Common myeloid progenitor, CD34-positive (primary cell): Measurements from ENCODE around the gene KANK2.

ENCODE experiments used
- CTCF ChIA-PET: fragments of 350-600 bp; sonication (Branson Sonifier 250); formaldehyde crosslinking; loops from one replicate; lab custom pipeline; 2021; ENCODE audit warnings: antibody characterized with exemption; lab: Charles Lee
- POLR2A ChIA-PET: fragments of 350-600 bp; sonication (Branson Sonifier 250); formaldehyde crosslinking; loops from one replicate; lab custom pipeline; 2021; ENCODE audit warnings: antibody characterized with exemption; lab: Charles Lee
- DNase-seq, 3 donors: peaks; one replicate each; pipeline versions ENCODE4 v3.0.0 to v3.0.0-alpha.2; 2013
- H3K27ac ChIP-seq, 2 experiments: 1 replicate in 1 of 2; 2 replicates in 1 of 2; pipeline ENCODE4 v1.7.0; 2013; ENCODE audit warnings: inconsistent platforms in 2 of 2, low read length in 2 of 2, mild to moderate bottlenecking in 2 of 2, low read depth in 1 of 2, moderate library complexity in 1 of 2; ENCODE audit not compliant: severe bottlenecking in 2 of 2, insufficient read depth in 1 of 2, poor library complexity in 1 of 2
- H3K27me3 ChIP-seq, 5 experiments: replicated peaks in 2 of 5; 1 replicate in 3 of 5; 2 replicates in 2 of 5; pipeline versions ENCODE4 v1.6.1 to v1.7.0; 2013; ENCODE audit warnings: low read length in 4 of 5, mild to moderate bottlenecking in 2 of 5, moderate library complexity in 2 of 5, inconsistent platforms in 1 of 5; ENCODE audit not compliant: insufficient read depth in 5 of 5, control insufficient read depth in 4 of 5
- H3K36me3 ChIP-seq, 4 experiments: 1 replicate in 2 of 4; 2 replicates in 2 of 4; pipeline versions ENCODE4 v1.6.1 to v1.7.0; 2013; ENCODE audit warnings: low read length in 3 of 4, control low read depth in 1 of 4, mild to moderate bottlenecking in 1 of 4; ENCODE audit not compliant: control insufficient read depth in 4 of 4, insufficient read depth in 4 of 4
- H3K4me1 ChIP-seq, 4 experiments: 1 replicate in 3 of 4; 2 replicates in 1 of 4; pipeline versions ENCODE4 v1.6.1 to v1.7.1; 2013; ENCODE audit warnings: low read length in 3 of 4, mild to moderate bottlenecking in 3 of 4, control low read depth in 1 of 4, inconsistent platforms in 1 of 4, moderate library complexity in 1 of 4; ENCODE audit not compliant: control insufficient read depth in 4 of 4, insufficient read depth in 4 of 4; ENCODE audit errors: control extremely low read depth in 1 of 4
- H3K4me3 ChIP-seq, 7 experiments: 1 replicate in 4 of 7; 2 replicates in 3 of 7; pipeline versions ENCODE4 v1.5.1 to v1.7.0; 2013; ENCODE audit warnings: mild to moderate bottlenecking in 7 of 7, low read length in 6 of 7, moderate library complexity in 6 of 7, inconsistent platforms in 2 of 7, low read depth in 2 of 7, control low read depth in 1 of 7; ENCODE audit not compliant: insufficient read depth in 4 of 7, control insufficient read depth in 1 of 7; ENCODE audit errors: extremely low read depth in 1 of 7
- H3K9me3 ChIP-seq, 5 experiments: 1 replicate in 4 of 5; 2 replicates in 1 of 5; pipeline versions ENCODE4 v1.6.1 to v1.7.1; 2013; ENCODE audit warnings: low read length in 4 of 5, mild to moderate bottlenecking in 2 of 5, inconsistent platforms in 1 of 5, low read depth in 1 of 5, moderate library complexity in 1 of 5; ENCODE audit not compliant: control insufficient read depth in 4 of 5, insufficient read depth in 2 of 5; ENCODE audit errors: control extremely low read depth in 1 of 5
- WGBS: methylation state at CpG from one replicate; pipeline ENCODE4 v1.1.5; 2013; ENCODE audit not compliant: insufficient coverage; 5-methylcytosine and 5-hydroxymethylcytosine counted together

Gene KANK2

GRCh38 chr19:11234486-11235075 is 37.2 kb upstream of the KANK2 start:
- H3K4me1 ChIP-seq = no peaks in the 10 kb centered on the region
- no peak overlapping the region for H3K4me3 ChIP-seq
- 96% methylated on average over 4 of the region's 5 CpGs for WGBS
- peaks cover 0 to 9% (median 4%) of the 10 kb centered on the region in 5 experiments for H3K9me3 ChIP-seq
- peak in 1 of 3 donors; percentile 26 for DNase-seq
- ChIA-PET POLR2A (no interaction called here), CTCF (interaction anchor here (1.2 kb wide), 1 partner anchor 9 kb away, joined by 3 read pairs; no protein-coding TSS in a partner anchor)
- H3K36me3 ChIP-seq = no peaks in the 10 kb centered on the region
- H3K27ac ChIP-seq = no peak overlapping the region
- H3K27me3 ChIP-seq = peaks cover 0 to 3% (median 0%) of the 10 kb centered on the region in 5 experiments

GRCh38 chr19:11233073-11233472 is 35.7 kb upstream of the KANK2 start:
- CTCF ChIA-PET = interaction anchor here (1.4 kb wide), 1 partner anchor 9 kb away, joined by 4 read pairs; no protein-coding TSS in a partner anchor
- Histone ChIP-seq H3K4me1 (no peaks in the 10 kb centered on the region), H3K9me3 (no peaks in the 10 kb centered on the region), H3K27ac (no peak overlapping the region), H3K27me3 (peaks cover 0 to 3% (median 0%) of the 10 kb centered on the region in 5 experiments), H3K36me3 (no peaks in the 10 kb centered on the region), H3K4me3 (no peak overlapping the region)
- POLR2A ChIA-PET = no interaction called here
- 90% methylated on average over 13 of the region's 15 CpGs for WGBS
- no peak for DNase-seq

- no peaks in the 10 kb centered on the region for H3K4me1 ChIP-seq
- ChIA-PET CTCF (interaction anchor here (1.4 kb wide), 1 partner anchor 10 kb away, joined by 4 read pairs; no protein-coding TSS in a partner anchor), POLR2A (no interaction called here)
- DNase-seq = no peak
- no peaks in the 10 kb centered on the region for H3K9me3 ChIP-seq
- H3K36me3 ChIP-seq = no peaks in the 10 kb centered on the region
- peaks cover 0 to 3% (median 0%) of the 10 kb centered on the region in 5 experiments for H3K27me3 ChIP-seq
- WGBS = 100% methylated on average over 2 of the region's 4 CpGs
- H3K4me3 ChIP-seq = no peak overlapping the region
- H3K27ac ChIP-seq = no peak overlapping the region
Observed at GRCh38 chr19:11232555-11232954, 35.2 kb upstream of the KANK2 start.

GRCh38 chr19:11230621-11231386 is 33.5 kb upstream of the KANK2 start:
- no peaks in the 10 kb centered on the region for H3K36me3 ChIP-seq
- ChIA-PET POLR2A (no interaction called here), CTCF (interaction anchor here (0.9 to 1.0 kb wide), 3 partner anchors 9 to 15 kb away, joined by 3 read pairs; partner anchors contain the start of gene ANGPTL8)
- H3K9me3 ChIP-seq = no peaks in the 10 kb centered on the region
- no peak for DNase-seq
- WGBS = 95% methylated on average over 6 of the region's 7 CpGs
- no peak overlapping the region for H3K4me3 ChIP-seq
- H3K4me1 ChIP-seq = peaks cover 0 to 4% (median 0%) of the 10 kb centered on the region in 4 experiments
- H3K27ac ChIP-seq = no peak overlapping the region
- H3K27me3 ChIP-seq = peaks cover 0 to 3% (median 0%) of the 10 kb centered on the region in 5 experiments

- Histone ChIP-seq H3K27ac (no peak overlapping the region), H3K4me3 (no peak overlapping the region), H3K36me3 (no peaks in the 10 kb centered on the region), H3K4me1 (peaks cover 0 to 4% (median 0%) of the 10 kb centered on the region in 4 experiments), H3K9me3 (no peaks in the 10 kb centered on the region), H3K27me3 (peaks cover 0 to 3% (median 0%) of the 10 kb centered on the region in 5 experiments)
- WGBS = 95% methylated on average over 13 of the region's 14 CpGs
- DNase-seq = peak in 2 of 3 donors; percentile 37 to 38
- POLR2A ChIA-PET = no interaction called here
- CTCF ChIA-PET = interaction anchor here (1.0 to 1.5 kb wide), 3 partner anchors 10 to 16 kb away, joined by 3 to 4 read pairs (median 3); partner anchors contain the start of gene ANGPTL8
Observed at GRCh38 chr19:11227195-11227886, 30.0 kb upstream of the KANK2 start.

GRCh38 chr19:11226716-11227166 is 29.4 kb upstream of the KANK2 start:
- H3K36me3 ChIP-seq = peaks cover 0 to 3% (median 0%) of the 10 kb centered on the region in 4 experiments
- CTCF ChIA-PET = interaction anchor here (1.0 to 1.5 kb wide), 2 partner anchors 12 to 16 kb away, joined by 3 to 4 read pairs; partner anchors contain the start of gene ANGPTL8

More at GRCh38 chr19:11226716-11227166, 29.4 kb upstream of the KANK2 start:
- Histone ChIP-seq H3K27ac (no peak overlapping the region), H3K27me3 (peaks cover 0 to 4% (median 0%) of the 10 kb centered on the region in 5 experiments), H3K4me3 (no peak overlapping the region), H3K9me3 (peaks cover 0 to 4% (median 0%) of the 10 kb centered on the region in 5 experiments), H3K4me1 (peaks cover 0 to 4% (median 0%) of the 10 kb centered on the region in 4 experiments)
- DNase-seq = no peak
- 0% methylated on average over 1 of the region's 1 CpG for WGBS
- POLR2A ChIA-PET = no interaction called here
